Esophagus (tissue), 2 donors: ENCODE results near the gene STARD3. TPM values are rescaled to one million over a fixed set of nuclear protein-coding genes. Genes with fewer than 3 reads are reported as not detected.

Source experiments
- H3K27ac ChIP-seq, 2 donors: one replicate each; pipeline ENCODE4 v1.5.1; 2013; ENCODE audit warnings: low read depth in 2 of 2, mild to moderate bottlenecking in 2 of 2, inconsistent platforms in 1 of 2, low read length in 1 of 2, moderate library complexity in 1 of 2
- H3K27me3 ChIP-seq, 2 donors: one replicate each; pipeline ENCODE4 v1.6.1; 2013; ENCODE audit warnings: low read length in 2 of 2, control low read depth in 1 of 2, mild to moderate bottlenecking in 1 of 2; ENCODE audit not compliant: insufficient read depth in 2 of 2, control insufficient read depth in 1 of 2
- H3K36me3 ChIP-seq, 2 donors: one replicate each; pipeline ENCODE4 v1.6.1; 2013; ENCODE audit warnings: low read length in 1 of 2; ENCODE audit not compliant: control insufficient read depth in 2 of 2, insufficient read depth in 2 of 2
- H3K4me1 ChIP-seq, 2 donors: one replicate each; pipeline ENCODE4 v1.6.1; 2013; ENCODE audit warnings: low read length in 1 of 2; ENCODE audit not compliant: control insufficient read depth in 2 of 2, insufficient read depth in 2 of 2
- H3K4me3 ChIP-seq, 2 donors: one replicate each; pipeline ENCODE4 v1.5.1; 2013; ENCODE audit warnings: low read length in 2 of 2, mild to moderate bottlenecking in 2 of 2, low read depth in 1 of 2, moderate library complexity in 1 of 2
- H3K9me3 ChIP-seq, 2 donors: one replicate each; pipeline ENCODE4 v1.6.1; 2013; ENCODE audit warnings: mild to moderate bottlenecking in 2 of 2, low read depth in 1 of 2, low read length in 1 of 2, moderate library complexity in 1 of 2; ENCODE audit not compliant: control insufficient read depth in 2 of 2, insufficient read depth in 1 of 2
- WGBS, 2 donors: extraction: QIAGEN DNeasy Blood & Tissue Kit; methylation state at CpG; one replicate each; pipeline ENCODE4 v1.1.7; 2013; 5-methylcytosine and 5-hydroxymethylcytosine counted together
- polyA plus RNA-seq, 2 donors: library from polyadenylated mRNA; stranded (reverse); fragments of 200-250 nt; gene quantifications; one replicate each; pipeline ENCODE4 v1.2.3, GENCODE V29; 2013
- donor health status: healthy with polysubstance abuse.
- donor health status: Bipolar disorder and iron deficiency.

STARD3 gene
- polyA plus RNA-seq, 2 donors, result 44.6 to 44.9 TPM

DNA sequence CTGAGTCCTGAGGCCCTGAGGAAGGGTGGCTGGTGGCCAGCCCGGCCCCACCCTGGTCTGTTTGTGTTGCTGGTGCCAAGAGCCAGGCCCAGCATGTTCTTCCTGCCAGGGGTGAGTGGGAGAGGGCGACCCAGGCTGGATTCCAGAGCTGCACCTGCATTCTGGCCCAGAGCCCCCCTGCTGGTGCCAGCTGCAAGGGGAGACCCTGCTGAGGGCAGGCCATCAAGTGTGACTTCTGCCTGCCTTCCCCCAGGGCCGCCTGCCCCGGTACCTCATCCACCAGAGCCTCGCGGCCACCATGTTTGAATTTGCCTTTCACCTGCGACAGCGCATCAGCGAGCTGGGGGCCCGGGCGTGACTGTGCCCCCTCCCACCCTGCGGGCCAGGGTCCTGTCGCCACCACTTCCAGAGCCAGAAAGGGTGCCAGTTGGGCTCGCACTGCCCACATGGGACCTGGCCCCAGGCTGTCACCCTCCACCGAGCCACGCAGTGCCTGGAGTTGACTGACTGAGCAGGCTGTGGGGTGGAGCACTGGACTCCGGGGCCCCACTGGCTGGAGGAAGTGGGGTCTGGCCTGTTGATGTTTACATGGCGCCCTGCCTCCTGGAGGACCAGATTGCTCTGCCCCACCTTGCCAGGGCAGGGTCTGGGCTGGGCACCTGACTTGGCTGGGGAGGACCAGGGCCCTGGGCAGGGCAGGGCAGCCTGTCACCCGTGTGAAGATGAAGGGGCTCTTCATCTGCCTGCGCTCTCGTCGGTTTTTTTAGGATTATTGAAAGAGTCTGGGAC is 25.8 kb downstream of the STARD3 start:
- H3K27me3 ChIP-seq, result no peaks in the 10 kb centered on the region
- H3K4me1 ChIP-seq, result peaks cover 7 to 35% of the 10 kb centered on the region in 2 donors
- H3K4me3 ChIP-seq, result no peak overlapping the region
- peak overlapping the region in 1 of 2 donors; percentile 8 for H3K27ac ChIP-seq
- 75% methylated on average over 22 of the region's 22 CpGs for WGBS, 2 donors
- H3K36me3 ChIP-seq, result peaks cover 3 to 36% of the 10 kb centered on the region in 2 donors
- H3K9me3 ChIP-seq, result no peaks in the 10 kb centered on the region

DNA sequence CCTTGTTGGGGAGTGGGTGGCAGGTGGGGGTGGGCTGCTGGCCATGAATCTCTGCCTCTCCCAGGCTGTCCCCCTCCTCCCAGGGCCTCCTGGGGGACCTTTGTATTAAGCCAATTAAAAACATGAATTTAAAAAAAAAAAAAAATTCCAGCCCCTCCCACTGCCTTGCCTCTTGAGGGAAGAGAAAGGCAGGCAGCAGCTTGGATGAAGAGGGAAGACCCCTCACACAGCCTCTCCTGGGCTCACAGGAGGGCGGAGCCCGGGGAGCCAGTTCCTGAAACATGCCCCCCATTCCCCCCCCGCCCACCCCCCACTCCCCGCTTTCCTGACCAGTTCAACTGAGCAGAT is 26.4 kb downstream of the STARD3 start:
- peaks cover 3 to 32% of the 10 kb centered on the region in 2 donors for H3K36me3 ChIP-seq
- no peaks in the 10 kb centered on the region for H3K9me3 ChIP-seq
- H3K27ac ChIP-seq, result no peak overlapping the region
- WGBS, 2 donors, result 65 to 71% methylated on average over 4 of the region's 4 CpGs
- no peaks in the 10 kb centered on the region for H3K27me3 ChIP-seq
- H3K4me3 ChIP-seq, result no peak overlapping the region
- peaks cover 10 to 37% of the 10 kb centered on the region in 2 donors for H3K4me1 ChIP-seq

DNA sequence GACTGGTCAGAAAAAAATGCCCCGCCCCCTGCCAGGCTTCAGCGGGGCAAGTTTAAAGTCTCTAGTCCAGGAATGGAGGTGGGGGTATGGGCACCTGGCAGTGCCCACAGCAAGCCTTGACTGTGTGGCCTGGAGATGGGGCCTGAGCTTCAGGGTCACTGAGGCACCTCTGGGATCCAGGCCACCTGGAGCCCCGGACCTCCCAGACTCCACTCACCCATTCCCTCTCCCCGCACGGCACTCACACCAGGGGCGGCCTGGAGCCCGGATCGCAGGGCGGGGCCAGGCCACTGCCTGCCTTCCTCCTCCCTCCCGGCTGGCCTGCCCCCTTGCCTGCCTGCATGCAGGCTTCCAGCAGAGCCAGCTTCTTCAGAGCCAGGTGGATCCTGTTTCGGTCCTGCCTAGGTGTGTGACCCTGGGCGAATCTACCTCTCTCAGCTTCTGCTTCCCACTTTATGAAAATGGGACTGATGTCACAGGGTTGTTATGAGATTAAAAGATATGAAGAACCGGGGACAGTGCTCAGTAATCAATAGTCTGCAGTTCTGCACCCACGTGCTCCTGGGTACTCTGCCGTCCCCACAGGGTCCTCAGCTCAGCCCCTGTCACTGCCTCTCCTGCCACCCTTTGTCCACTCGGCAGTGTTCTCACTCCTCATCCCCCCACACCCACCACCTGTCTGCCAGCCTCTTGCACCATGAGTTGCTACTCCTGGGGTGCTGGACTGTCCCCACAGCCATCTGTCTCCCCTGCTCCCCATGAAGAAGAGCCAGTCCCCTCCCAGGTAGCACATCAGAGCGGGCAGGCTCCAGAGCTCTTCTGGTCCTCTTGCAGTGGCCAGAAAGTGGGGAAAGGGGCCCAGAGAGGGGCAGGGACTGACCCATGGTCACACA is 27.0 kb downstream of the STARD3 start:
- 45 to 46% methylated on average over 17 of the region's 17 CpGs for WGBS, 2 donors
- Histone ChIP-seq H3K4me1 (peaks cover 11 to 37% of the 10 kb centered on the region in 2 donors), H3K4me3 (no peak overlapping the region), H3K27me3 (no peaks in the 10 kb centered on the region), H3K36me3 (peaks cover 3 to 26% of the 10 kb centered on the region in 2 donors), H3K27ac (peak overlapping the region in 1 of 2 donors; percentile 19), H3K9me3 (no peaks in the 10 kb centered on the region)

DNA sequence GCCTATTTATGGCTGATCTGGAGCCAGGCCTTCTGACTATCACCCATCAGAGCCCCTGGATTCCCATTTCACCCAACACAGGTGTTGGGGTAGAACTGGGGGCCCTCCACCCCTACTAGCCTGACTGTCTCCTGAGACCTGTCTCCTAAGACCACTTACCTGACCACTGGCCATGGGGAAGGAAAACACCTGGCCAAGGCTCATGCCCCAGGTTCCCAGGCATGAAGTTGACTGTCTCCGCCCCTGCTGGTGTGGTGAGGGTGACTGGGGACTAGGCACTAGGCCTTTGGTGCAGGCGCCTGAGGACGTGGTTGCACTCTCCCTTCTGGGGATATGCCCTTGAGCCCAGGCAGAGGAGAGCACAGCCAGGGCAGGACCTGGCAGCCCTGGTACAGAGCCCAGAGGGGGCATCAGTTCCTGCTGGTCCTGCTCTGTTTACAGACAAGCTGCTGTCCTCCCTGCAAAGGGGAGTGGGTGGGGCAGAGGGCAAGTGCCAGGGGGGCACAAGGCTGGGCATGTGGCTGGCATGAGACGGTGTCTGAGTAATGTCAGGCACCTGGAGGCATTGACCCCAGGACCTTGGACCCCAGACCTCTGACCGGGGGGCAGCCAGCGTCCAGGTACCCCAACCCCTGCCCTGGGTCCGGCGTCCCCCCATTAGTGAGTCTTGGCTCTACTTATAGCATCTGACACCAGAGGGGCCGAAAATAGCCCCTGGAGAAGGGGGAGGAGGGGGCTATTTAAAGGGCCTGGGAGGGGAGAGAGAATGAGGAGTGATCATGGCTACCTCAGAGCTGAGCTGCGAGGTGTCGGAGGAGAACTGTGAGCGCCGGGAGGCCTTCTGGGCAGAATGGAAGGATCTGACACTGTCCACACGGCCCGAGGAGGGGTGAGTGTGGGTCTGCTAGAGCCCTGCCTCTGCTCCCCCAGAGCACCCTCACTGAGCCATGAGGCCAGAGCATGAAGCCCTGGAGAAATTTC is 27.9 kb downstream of the STARD3 start, which contains the start of gene TCAP:
TSS of gene TCAP (plus strand) at position 769 of the 981 bp plus-strand sequence. CDS start at position 780, 11 bp downstream.
- H3K4me3 ChIP-seq, result no peak within 1 kb of the TSS
- no peak within 1 kb of the TSS for H3K27ac ChIP-seq
- peaks cover 3 to 20% of the 10 kb centered on the region in 2 donors for H3K36me3 ChIP-seq
- H3K4me1 ChIP-seq, result peaks cover 11 to 37% of the 10 kb centered on the region in 2 donors
- no peaks in the 10 kb centered on the region for H3K9me3 ChIP-seq
- no peaks in the 10 kb centered on the region for H3K27me3 ChIP-seq
- 56 to 59% methylated on average over 15 of the region's 15 CpGs for WGBS, 2 donors

DNA sequence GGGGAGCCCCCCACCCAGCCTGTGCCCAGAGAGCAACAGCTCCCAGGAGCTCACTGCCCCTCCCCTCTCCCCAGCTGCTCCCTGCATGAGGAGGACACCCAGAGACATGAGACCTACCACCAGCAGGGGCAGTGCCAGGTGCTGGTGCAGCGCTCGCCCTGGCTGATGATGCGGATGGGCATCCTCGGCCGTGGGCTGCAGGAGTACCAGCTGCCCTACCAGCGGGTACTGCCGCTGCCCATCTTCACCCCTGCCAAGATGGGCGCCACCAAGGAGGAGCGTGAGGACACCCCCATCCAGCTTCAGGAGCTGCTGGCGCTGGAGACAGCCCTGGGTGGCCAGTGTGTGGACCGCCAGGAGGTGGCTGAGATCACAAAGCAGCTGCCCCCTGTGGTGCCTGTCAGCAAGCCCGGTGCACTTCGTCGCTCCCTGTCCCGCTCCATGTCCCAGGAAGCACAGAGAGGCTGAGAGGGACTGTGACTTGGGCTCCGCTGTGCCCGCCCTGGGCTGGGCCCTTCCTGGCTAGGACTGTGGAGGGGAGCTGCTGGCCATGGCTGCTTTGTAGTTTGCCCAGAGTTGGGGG is 28.8 kb downstream of the STARD3 start:
- Histone ChIP-seq H3K36me3 (peaks cover 0 to 12% of the 10 kb centered on the region in 2 donors), H3K27me3 (no peaks in the 10 kb centered on the region), H3K4me1 (peaks cover 11 to 32% of the 10 kb centered on the region in 2 donors), H3K4me3 (no peak overlapping the region), H3K9me3 (no peaks in the 10 kb centered on the region), H3K27ac (no peak overlapping the region)
- 56 to 58% methylated on average over 17 of the region's 17 CpGs for WGBS, 2 donors

DNA sequence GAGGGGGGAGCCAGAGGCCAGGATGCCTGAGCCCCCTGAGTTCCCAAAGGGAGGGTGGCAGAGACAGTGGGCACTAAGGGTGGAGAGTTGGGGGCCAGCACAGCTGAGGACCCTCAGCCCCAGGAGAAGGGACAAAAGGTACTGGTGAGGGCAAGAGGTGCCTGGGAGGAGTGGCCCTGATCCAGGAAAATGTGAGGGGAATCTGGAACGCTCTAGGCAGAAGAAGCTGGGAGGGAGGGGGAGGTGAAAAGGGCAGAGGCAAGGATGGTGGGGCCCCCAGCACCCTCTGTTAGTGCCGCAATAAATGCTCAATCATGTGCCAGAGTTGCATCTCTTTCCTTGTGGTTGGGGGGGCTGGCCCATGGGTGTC is 29.3 kb downstream of the STARD3 start:
- Histone ChIP-seq H3K27me3 (no peaks in the 10 kb centered on the region), H3K27ac (no peak overlapping the region), H3K4me1 (peaks cover 11 to 31% of the 10 kb centered on the region in 2 donors), H3K36me3 (peaks cover 0 to 7% of the 10 kb centered on the region in 2 donors), H3K4me3 (no peak overlapping the region), H3K9me3 (no peaks in the 10 kb centered on the region)
- WGBS, 2 donors, result 49 to 50% methylated on average over 2 of the region's 2 CpGs

DNA sequence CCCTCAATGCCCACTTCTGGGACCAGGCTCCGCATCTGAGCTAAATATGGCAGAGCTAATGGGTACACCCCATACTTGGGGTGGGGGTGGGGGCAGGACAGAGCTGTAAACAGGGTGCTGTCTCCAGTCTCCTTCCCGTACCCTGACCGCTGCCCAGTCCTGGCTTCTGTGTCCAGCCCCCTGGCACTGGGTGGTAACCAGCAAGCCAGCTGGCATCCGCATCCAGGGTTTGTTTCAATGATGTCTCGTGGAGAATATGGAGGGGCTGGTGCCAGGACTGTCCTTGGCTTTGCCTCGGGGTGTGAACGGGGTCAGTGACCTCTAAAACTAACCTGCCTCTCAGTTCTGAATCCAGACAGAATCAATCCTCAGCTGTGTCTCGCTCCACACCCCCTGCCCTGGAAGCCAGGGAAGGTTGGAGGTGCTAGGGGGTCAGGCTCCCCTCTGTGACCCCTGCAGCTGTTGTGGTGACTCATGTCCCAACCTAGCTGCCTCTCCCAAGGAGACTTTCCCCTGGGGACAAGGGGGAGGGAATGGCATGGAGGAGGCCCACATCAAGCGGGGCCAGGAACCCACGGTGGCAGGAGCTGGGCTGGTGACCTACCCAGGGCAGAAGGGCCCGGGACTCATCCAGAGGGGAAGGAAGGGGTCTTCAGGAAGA is 29.8 kb downstream of the STARD3 start:
- peaks cover 0 to 7% of the 10 kb centered on the region in 2 donors for H3K36me3 ChIP-seq
- peaks cover 11 to 32% of the 10 kb centered on the region in 2 donors for H3K4me1 ChIP-seq
- H3K27me3 ChIP-seq, result no peaks in the 10 kb centered on the region
- H3K4me3 ChIP-seq, result no peak overlapping the region
- WGBS, 2 donors, result 53 to 56% methylated on average over 11 of the region's 11 CpGs
- no peaks in the 10 kb centered on the region for H3K9me3 ChIP-seq
- H3K27ac ChIP-seq, result no peak overlapping the region

DNA sequence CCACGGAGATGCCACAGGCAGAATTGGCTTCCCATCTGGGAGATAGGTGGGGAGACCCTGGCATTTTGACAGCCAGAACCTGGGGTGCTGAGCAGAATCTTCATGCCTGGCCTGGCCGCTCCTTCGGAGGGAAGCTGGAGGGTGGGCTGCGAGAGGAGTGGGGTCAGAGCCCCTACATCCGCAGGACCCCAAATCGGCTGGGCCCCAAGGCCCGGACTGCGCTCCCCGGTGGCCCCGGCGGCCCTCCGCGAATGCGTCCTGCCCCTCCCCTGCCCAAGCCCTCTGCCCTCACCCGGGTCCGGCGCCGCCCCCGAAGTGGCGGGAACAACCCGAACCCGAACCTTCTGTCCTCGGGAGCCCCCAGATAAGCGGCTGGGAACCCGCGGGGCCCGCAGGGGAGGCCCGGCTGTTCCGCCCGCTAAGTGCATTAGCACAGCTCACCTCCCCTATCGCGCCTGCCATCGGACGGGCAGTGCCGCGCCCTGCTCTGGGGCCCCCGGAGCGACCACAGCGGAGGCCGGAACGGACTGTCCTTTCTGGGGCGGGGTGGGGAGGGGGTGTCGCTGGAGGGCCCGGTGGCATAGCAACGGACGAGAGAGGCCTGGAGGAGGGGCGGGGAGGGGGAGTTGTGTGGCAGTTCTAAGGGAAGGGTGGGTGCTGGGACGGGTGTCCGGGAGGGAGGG is 30.5 kb downstream of the STARD3 start:
- Histone ChIP-seq H3K4me1 (peaks cover 8 to 33% of the 10 kb centered on the region in 2 donors), H3K27ac (no peak overlapping the region), H3K27me3 (no peaks in the 10 kb centered on the region), H3K9me3 (no peaks in the 10 kb centered on the region), H3K36me3 (peaks cover 0 to 7% of the 10 kb centered on the region in 2 donors), H3K4me3 (peak overlapping the region; percentile 3 to 31)
- WGBS, 2 donors, result 12 to 13% methylated on average over 44 to 49 of the region's 49 CpGs
